Endothelial cell (in vitro differentiated cells): ENCODE results near the gene MAP3K3. TPM values are rescaled to one million over a fixed set of nuclear protein-coding genes. Genes with fewer than 3 reads are reported as not detected.

Source experiments
- DNase-seq: peaks from one replicate; pipeline ENCODE4 v3.0.0; 2021; ENCODE audit warnings: low spot score
- H3K27ac Mint-ChIP-seq: one replicate; pipeline ENCODE4 v1.8.0; 2021; ENCODE audit warnings: mixed read lengths, inconsistent platforms; ENCODE audit not compliant: unreplicated experiment
- H3K27me3 Mint-ChIP-seq: one replicate; pipeline ENCODE4 v1.8.0; 2021; ENCODE audit warnings: mild to moderate bottlenecking, moderate library complexity, mixed read lengths, inconsistent platforms; ENCODE audit not compliant: unreplicated experiment
- H3K36me3 Mint-ChIP-seq: one replicate; pipeline ENCODE4 v1.8.0; 2021; ENCODE audit warnings: mild to moderate bottlenecking, low read depth, mixed read lengths, inconsistent platforms; ENCODE audit not compliant: unreplicated experiment
- H3K4me1 Mint-ChIP-seq: one replicate; pipeline ENCODE4 v1.8.0; 2021; ENCODE audit warnings: mild to moderate bottlenecking, mixed read lengths, inconsistent platforms; ENCODE audit not compliant: unreplicated experiment
- H3K4me3 Mint-ChIP-seq: one replicate; pipeline ENCODE4 v1.8.0; 2021; ENCODE audit warnings: mild to moderate bottlenecking, mixed read lengths, inconsistent platforms; ENCODE audit not compliant: unreplicated experiment
- H3K9me3 Mint-ChIP-seq: one replicate; pipeline ENCODE4 v1.8.0; 2021; ENCODE audit warnings: mixed read lengths, inconsistent platforms; ENCODE audit not compliant: unreplicated experiment
- total RNA-seq: library from RNA; stranded (reverse); fragmentation: NEBNext Ultra II Directional; extraction: Animal tissue kit (Norgen Biotek cat#: 25700); gene quantifications from one replicate; pipeline ENCODE4 v1.2.1, GENCODE V29; 2021; ENCODE audit not compliant: unreplicated experiment
- TF ChIP-seq, protein P1 (sequence below): fragments of 200-600 bp; sonication (generic); IDR thresholded peaks from one replicate; pipeline ENCODE4 v1.5.0; 2021; ENCODE audit warnings: antibody characterized with exemption; ENCODE audit not compliant: unreplicated experiment

MAP3K3 gene
- total RNA-seq, 1 donor from 2014 or later: 112 TPM

DNA sequence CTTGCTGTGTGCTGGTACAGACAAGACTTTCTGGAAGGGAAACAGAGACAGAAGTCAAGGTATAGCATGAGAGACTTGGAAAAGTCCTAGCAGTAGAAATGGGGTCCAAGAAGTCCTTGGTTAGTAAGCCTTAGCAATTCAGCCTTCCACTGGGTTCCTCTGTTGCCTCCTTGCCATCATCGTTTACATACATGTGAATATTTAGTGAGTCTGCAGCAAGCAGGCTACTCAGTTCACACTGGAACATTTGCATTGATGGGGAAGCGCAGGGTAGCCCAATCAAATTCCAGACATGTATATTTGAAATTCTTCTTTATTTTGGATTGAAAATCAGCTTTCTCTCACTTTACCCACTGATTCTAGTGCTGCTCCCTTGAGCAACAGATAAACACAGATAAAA lies 50.6 kb downstream of the MAP3K3 start:
- Mint-ChIP-seq H3K9me3 (no peaks in the 10 kb centered on the region), H3K36me3 (peaks cover 42% of the 10 kb centered on the region), H3K4me3 (no peak overlapping the region), H3K27me3 (peaks cover 8% of the 10 kb centered on the region), H3K4me1 (peaks cover 64% of the 10 kb centered on the region), H3K27ac (no peak overlapping the region)
- TF ChIP-seq, protein P1, sequence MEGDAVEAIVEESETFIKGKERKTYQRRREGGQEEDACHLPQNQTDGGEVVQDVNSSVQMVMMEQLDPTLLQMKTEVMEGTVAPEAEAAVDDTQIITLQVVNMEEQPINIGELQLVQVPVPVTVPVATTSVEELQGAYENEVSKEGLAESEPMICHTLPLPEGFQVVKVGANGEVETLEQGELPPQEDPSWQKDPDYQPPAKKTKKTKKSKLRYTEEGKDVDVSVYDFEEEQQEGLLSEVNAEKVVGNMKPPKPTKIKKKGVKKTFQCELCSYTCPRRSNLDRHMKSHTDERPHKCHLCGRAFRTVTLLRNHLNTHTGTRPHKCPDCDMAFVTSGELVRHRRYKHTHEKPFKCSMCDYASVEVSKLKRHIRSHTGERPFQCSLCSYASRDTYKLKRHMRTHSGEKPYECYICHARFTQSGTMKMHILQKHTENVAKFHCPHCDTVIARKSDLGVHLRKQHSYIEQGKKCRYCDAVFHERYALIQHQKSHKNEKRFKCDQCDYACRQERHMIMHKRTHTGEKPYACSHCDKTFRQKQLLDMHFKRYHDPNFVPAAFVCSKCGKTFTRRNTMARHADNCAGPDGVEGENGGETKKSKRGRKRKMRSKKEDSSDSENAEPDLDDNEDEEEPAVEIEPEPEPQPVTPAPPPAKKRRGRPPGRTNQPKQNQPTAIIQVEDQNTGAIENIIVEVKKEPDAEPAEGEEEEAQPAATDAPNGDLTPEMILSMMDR: no peak
- no peak for DNase-seq

DNA sequence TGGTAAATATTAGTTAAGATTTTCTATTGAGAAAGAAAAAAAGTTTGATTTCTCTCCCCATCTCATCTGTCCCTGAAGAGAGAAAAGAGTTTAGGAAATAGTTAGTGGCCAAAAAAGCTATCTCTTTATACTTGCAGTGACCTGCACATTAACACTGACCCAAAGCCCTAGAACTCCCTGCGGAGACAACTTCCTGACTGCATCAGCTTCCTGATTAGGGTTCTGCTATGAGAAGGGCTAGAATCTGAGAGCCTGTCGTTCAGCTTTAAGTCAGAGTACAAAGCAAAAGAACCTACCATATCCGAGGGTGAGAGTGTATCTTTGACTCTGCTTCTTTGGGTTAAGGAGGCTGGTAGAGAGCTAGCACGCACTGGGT lies 53.0 kb downstream of the MAP3K3 start:
- Mint-ChIP-seq H3K4me3 (no peak overlapping the region), H3K4me1 (peaks cover 65% of the 10 kb centered on the region), H3K27me3 (peaks cover 5% of the 10 kb centered on the region), H3K27ac (peak overlapping the region; percentile 99), H3K9me3 (no peaks in the 10 kb centered on the region), H3K36me3 (peaks cover 32% of the 10 kb centered on the region)
- TF ChIP-seq, protein P1: no peak
- DNase-seq: no peak

DNA sequence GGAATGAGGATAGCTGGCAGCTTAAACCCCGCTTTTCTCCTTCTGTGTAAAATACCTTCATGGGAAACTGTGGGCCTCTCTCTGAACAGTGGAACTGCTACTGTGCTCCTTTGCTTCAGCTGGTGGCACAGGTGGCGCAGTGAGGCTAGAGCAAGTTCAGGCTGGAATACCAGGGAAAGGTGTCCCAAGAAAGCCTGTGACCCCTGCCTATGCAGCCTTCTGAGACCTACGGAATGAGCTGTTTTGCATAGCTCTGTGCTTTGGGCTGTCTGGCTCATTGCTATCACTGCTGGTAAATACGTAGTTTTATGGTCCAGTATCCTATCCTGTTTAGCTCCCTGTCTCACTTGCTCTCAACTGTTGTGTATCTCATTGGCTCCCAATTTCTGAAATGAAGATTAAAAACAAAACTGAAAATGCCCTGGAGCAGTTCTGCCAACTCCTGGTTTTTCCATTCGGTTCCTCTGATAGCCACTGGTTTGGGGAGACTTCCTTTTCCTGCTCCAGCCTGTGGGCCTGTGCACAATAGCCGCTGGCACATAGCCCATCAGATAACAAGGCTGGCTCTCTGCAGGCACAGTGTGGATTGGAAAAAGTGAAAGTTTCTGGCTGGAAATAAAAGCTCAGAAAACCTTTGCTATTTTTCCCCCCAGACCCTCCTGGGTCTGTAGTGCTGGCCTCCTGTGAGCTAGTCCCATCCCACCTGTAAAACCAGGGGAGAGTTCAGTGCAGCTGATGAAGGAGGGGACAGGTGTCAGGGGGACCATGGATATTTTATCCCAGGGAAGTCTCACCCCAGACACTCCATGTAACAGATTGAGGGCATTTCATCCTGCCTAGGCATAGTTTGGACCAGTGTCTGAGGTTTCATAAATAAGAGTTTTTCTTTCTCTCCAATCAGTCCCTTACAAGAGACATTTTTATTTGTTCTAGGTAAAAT lies 53.7 kb downstream of the MAP3K3 start:
- Mint-ChIP-seq H3K4me1 (peaks cover 62% of the 10 kb centered on the region), H3K27me3 (peaks cover 5% of the 10 kb centered on the region), H3K4me3 (peak overlapping the region; percentile 61), H3K36me3 (peaks cover 29% of the 10 kb centered on the region), H3K9me3 (no peaks in the 10 kb centered on the region), H3K27ac (peak overlapping the region; percentile 99)
- TF ChIP-seq, protein P1: no peak
- peak; percentile 84 for DNase-seq

DNA sequence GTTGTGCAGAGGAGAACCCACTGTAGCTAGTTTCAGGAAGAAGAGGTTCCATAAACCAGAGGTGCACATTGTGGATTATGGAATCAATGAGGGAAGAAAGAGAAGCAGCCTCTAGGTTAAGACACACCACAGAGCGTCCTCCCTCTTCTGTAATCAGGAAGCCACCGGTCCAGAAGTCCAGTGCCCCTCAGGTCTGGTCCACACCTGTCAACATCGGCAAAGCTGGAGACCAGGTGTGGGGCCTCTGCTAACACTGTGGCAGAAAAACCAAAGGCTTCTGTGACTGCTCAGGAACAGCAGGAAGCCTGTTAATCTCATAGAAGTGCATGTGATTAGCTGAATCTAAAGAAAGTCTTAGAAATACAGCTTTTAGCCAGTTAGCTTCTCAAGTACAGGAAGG lies 54.4 kb downstream of the MAP3K3 start:
- Mint-ChIP-seq H3K4me3 (no peak overlapping the region), H3K36me3 (peaks cover 34% of the 10 kb centered on the region), H3K27ac (peak overlapping the region; percentile 99), H3K27me3 (peaks cover 5% of the 10 kb centered on the region), H3K9me3 (no peaks in the 10 kb centered on the region), H3K4me1 (peaks cover 60% of the 10 kb centered on the region)
- DNase-seq: no peak
- TF ChIP-seq, protein P1: no peak

DNA sequence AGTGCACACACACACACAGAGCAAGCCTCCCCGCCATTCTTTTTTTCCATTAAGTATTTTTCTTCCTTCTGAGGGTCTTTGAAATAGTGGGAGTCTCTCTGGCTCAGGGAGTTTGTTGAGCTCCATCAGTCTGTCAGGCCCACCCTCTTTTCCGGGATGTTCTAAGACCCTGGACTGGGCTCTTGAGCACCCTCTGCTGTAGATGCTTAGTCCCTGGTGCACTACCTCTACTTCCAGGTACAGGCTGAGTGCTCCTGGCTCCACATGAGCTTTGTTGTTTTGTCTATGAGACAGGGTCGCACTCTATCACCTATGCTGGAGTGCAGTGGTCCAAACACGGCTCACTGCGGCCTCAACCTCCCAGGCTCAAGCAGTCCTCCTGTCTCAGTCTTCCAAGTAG lies 57.0 kb downstream of the MAP3K3 start:
- H3K9me3 Mint-ChIP-seq: no peaks in the 10 kb centered on the region
- peaks cover 36% of the 10 kb centered on the region for H3K36me3 Mint-ChIP-seq
- no peak overlapping the region for H3K27ac Mint-ChIP-seq
- H3K4me3 Mint-ChIP-seq: no peak overlapping the region
- DNase-seq: no peak
- TF ChIP-seq, protein P1: no peak
- peaks cover 4% of the 10 kb centered on the region for H3K27me3 Mint-ChIP-seq
- H3K4me1 Mint-ChIP-seq: peaks cover 53% of the 10 kb centered on the region
